IMR-90 (cell line): ENCODE results near the gene CHCHD4. TPM values are rescaled to one million over a fixed set of nuclear protein-coding genes. Genes with fewer than 3 reads are reported as not detected.

Experiments used
- ATAC-seq: fragments of 200-7000 bp; cut with Tn5 transposase; 2 replicates; pipeline ENCODE4 v1.9.1; 2020; ENCODE audit warnings: low read depth, mild to moderate bottlenecking, moderate library complexity
- BruUV-seq: library from RNA; stranded (reverse); fragments of 400-500 nt; replicated peaks from 2 replicates; lab custom pipeline; 2021; lab: Mats Ljungman, UMichigan
- CTCF ChIA-PET: fragments of 300-600 bp; formaldehyde crosslinking; extraction: SDS; loops from one replicate; lab custom pipeline; 2021; ENCODE audit warnings: antibody characterized with exemption; lab: Yijun Ruan, JAX
- POLR2A ChIA-PET: fragments of 300-600 bp; sonication (Branson Sonifier 250); formaldehyde crosslinking; loops from one replicate; lab custom pipeline; 2022; ENCODE audit warnings: antibody characterized with exemption; ENCODE audit not compliant: unreplicated experiment; lab: Charles Lee
- DNase-seq: peaks from one replicate; pipeline ENCODE4 v3.0.0; 2013
- H2AFZ ChIP-seq: replicated peaks from 2 replicates; pipeline ENCODE3; 2013; ENCODE audit warnings: low read length, mild to moderate bottlenecking; ENCODE audit not compliant: poor library complexity
- H2AK5ac ChIP-seq: 2 replicates; pipeline ENCODE4 v1.6.1; 2013; ENCODE audit warnings: low read depth, low read length, inconsistent platforms
- H2AK9ac ChIP-seq: replicated peaks from 2 replicates; pipeline ENCODE3; 2013; ENCODE audit warnings: mild to moderate bottlenecking, low read depth, low read length, moderate library complexity; ENCODE audit not compliant: poor library complexity
- H2BK120ac ChIP-seq: 2 replicates; pipeline ENCODE4 v1.6.1; 2013; ENCODE audit warnings: low read depth, low read length, inconsistent platforms
- H2BK15ac ChIP-seq: 3 replicates; pipeline ENCODE4 v1.6.1; 2013; ENCODE audit warnings: low read depth, low read length, inconsistent platforms
- H2BK20ac ChIP-seq: 2 replicates; pipeline ENCODE4 v1.6.1; 2013; ENCODE audit warnings: low read depth, mild to moderate bottlenecking, inconsistent platforms, low read length, moderate library complexity
- H2BK5ac ChIP-seq: 2 replicates; pipeline ENCODE4 v1.6.1; 2013; ENCODE audit warnings: mild to moderate bottlenecking, low read depth, low read length, inconsistent platforms; ENCODE audit not compliant: poor library complexity, severe bottlenecking
- H3K14ac ChIP-seq: replicated peaks from 2 replicates; pipeline ENCODE4 v1.6.1; 2013; ENCODE audit warnings: low read depth, low read length, inconsistent platforms
- H3K18ac ChIP-seq: 2 replicates; pipeline ENCODE4 v1.6.1; 2013; ENCODE audit warnings: low read depth, low read length, control low read depth
- H3K23ac ChIP-seq: 2 replicates; pipeline ENCODE4 v1.6.1; 2013; ENCODE audit warnings: low read depth, low read length, inconsistent platforms
- H3K27ac ChIP-seq: 2 replicates; pipeline ENCODE4 v1.5.1; 2013; ENCODE audit warnings: mild to moderate bottlenecking, control low read depth, low read length; ENCODE audit not compliant: insufficient read depth
- H3K27me3 ChIP-seq: 2 replicates; pipeline ENCODE4 v1.6.1; 2013; ENCODE audit warnings: low read length; ENCODE audit not compliant: control insufficient read depth, insufficient read depth
- H3K36me3 ChIP-seq: 2 replicates; pipeline ENCODE4 v1.6.1; 2013; ENCODE audit warnings: low read length, mixed read lengths; ENCODE audit not compliant: control insufficient read depth, insufficient read depth
- H3K4ac ChIP-seq: 2 replicates; pipeline ENCODE4 v1.6.1; 2013; ENCODE audit warnings: low read depth, low read length, inconsistent platforms
- H3K4me1 ChIP-seq: 2 replicates; pipeline ENCODE4 v1.6.1; 2013; ENCODE audit warnings: low read length, mixed read lengths; ENCODE audit not compliant: control insufficient read depth, insufficient read depth
- H3K4me2 ChIP-seq: 2 replicates; pipeline ENCODE4 v1.6.1; 2013; ENCODE audit warnings: low read depth, mild to moderate bottlenecking, control low read depth, low read length, moderate library complexity
- H3K4me3 ChIP-seq: 2 replicates; pipeline ENCODE4 v1.5.1; 2013; ENCODE audit warnings: low read depth, mild to moderate bottlenecking, control low read depth, low read length, moderate library complexity; ENCODE audit not compliant: insufficient read depth
- H3K56ac ChIP-seq: 2 replicates; pipeline ENCODE4 v1.6.1; 2013; ENCODE audit warnings: low read length, inconsistent platforms; ENCODE audit not compliant: insufficient read depth; ENCODE audit errors: extremely low read depth
- H3K79me1 ChIP-seq, 2 experiments: 2 replicates each; pipeline ENCODE4 v1.6.1; 2013; ENCODE audit warnings: low read length in 2 of 2, inconsistent platforms in 1 of 2, low read depth in 1 of 2
- H3K9ac ChIP-seq: 2 replicates; pipeline ENCODE4 v1.6.1; 2013; ENCODE audit warnings: low read depth, low read length, control low read depth
- H3K9me1 ChIP-seq: 2 replicates; pipeline ENCODE4 v1.6.1; 2013; ENCODE audit warnings: low read length, inconsistent platforms; ENCODE audit not compliant: insufficient read depth
- H3K9me3 ChIP-seq: 2 replicates; pipeline ENCODE4 v1.6.1; 2013; ENCODE audit warnings: low read length; ENCODE audit not compliant: control insufficient read depth, insufficient read depth
- H4K20me1 ChIP-seq: 2 replicates; pipeline ENCODE4 v1.6.1; 2013; ENCODE audit warnings: low read length, inconsistent platforms; ENCODE audit not compliant: insufficient read depth
- H4K5ac ChIP-seq: 2 replicates; pipeline ENCODE4 v1.6.1; 2013; ENCODE audit warnings: mild to moderate bottlenecking, low read depth, low read length, control low read depth
- H4K8ac ChIP-seq, 2 experiments: 2 replicates each; pipeline ENCODE4 v1.6.1; 2013; ENCODE audit warnings: low read depth in 2 of 2, low read length in 2 of 2, control low read depth in 1 of 2, inconsistent platforms in 1 of 2
- H4K91ac ChIP-seq: 2 replicates; pipeline ENCODE4 v1.6.1; 2013; ENCODE audit warnings: low read depth, low read length, inconsistent platforms; ENCODE audit not compliant: insufficient read depth
- BHLHE40 ChIP-seq: fragments of 150-350 bp; IDR thresholded peaks from 2 replicates; pipeline ENCODE4 v1.6.1; 2016; ENCODE audit warnings: mild to moderate bottlenecking, low read depth, low read length
- CEBPB ChIP-seq: IDR thresholded peaks from 2 replicates; pipeline ENCODE4 v1.6.1; 2012; ENCODE audit warnings: low read depth, low read length, improper control_type of control experiment
- CHD1 ChIP-seq: IDR thresholded peaks from 2 replicates; pipeline ENCODE4 v1.6.1; 2012; ENCODE audit warnings: low read depth, low read length, improper control_type of control experiment
- CTCF ChIP-seq: conservative IDR thresholded peaks from 2 replicates; pipeline ENCODE4 v1.5.1; 2012; ENCODE audit warnings: mild to moderate bottlenecking, low read depth, low read length, improper control_type of control experiment
- ELK1 ChIP-seq: fragments of 150-350 bp; IDR thresholded peaks from 2 replicates; pipeline ENCODE4 v1.6.1; 2016; ENCODE audit warnings: low read depth, mild to moderate bottlenecking, low read length, moderate library complexity, borderline replicate concordance
- FOS ChIP-seq: fragments of 150-350 bp; IDR thresholded peaks from 2 replicates; pipeline ENCODE4 v1.6.1; 2016; ENCODE audit warnings: low read depth, low read length
- MAFK ChIP-seq: IDR thresholded peaks from 2 replicates; pipeline ENCODE4 v1.6.1; 2012; ENCODE audit warnings: low read depth, low read length, improper control_type of control experiment
- MAZ ChIP-seq: IDR thresholded peaks from 2 replicates; pipeline ENCODE4 v1.6.1; 2012; ENCODE audit warnings: low read depth, mild to moderate bottlenecking, low read length, improper control_type of control experiment, moderate library complexity, borderline replicate concordance
- MXI1 ChIP-seq: IDR thresholded peaks from 2 replicates; pipeline ENCODE4 v1.6.1; 2012; ENCODE audit warnings: low read depth, mild to moderate bottlenecking, low read length, moderate library complexity, borderline replicate concordance
- NFE2L2 ChIP-seq: fragments of 150-350 bp; IDR thresholded peaks from 2 replicates; pipeline ENCODE4 v1.6.1; 2016; ENCODE audit warnings: low read depth, mild to moderate bottlenecking, low read length
- POLR2A ChIP-seq: IDR thresholded peaks from 2 replicates; pipeline ENCODE4 v1.6.1; 2012; ENCODE audit warnings: mild to moderate bottlenecking, low read depth, low read length
- RAD21 ChIP-seq: IDR thresholded peaks from 2 replicates; pipeline ENCODE4 v1.6.1; 2012; ENCODE audit warnings: low read length, improper control_type of control experiment
- RCOR1 ChIP-seq: IDR thresholded peaks from 2 replicates; pipeline ENCODE4 v1.6.1; 2012; ENCODE audit warnings: mild to moderate bottlenecking, low read length, improper control_type of control experiment; ENCODE audit not compliant: insufficient replicate concordance
- RFX5 ChIP-seq: IDR thresholded peaks from 2 replicates; pipeline ENCODE4 v1.8.0; 2012; ENCODE audit warnings: low read depth, mild to moderate bottlenecking, low read length, moderate library complexity
- SMC3 ChIP-seq: fragments of 150-350 bp; IDR thresholded peaks from 2 replicates; pipeline ENCODE4 v1.6.1; 2016; ENCODE audit warnings: low read depth, mild to moderate bottlenecking, antibody characterized with exemption, low read length, moderate library complexity
- USF2 ChIP-seq: fragments of 150-350 bp; IDR thresholded peaks from 2 replicates; pipeline ENCODE4 v1.6.1; 2017; ENCODE audit warnings: mild to moderate bottlenecking, antibody characterized with exemption, low read length, low read depth
- dilution Hi-C: fragments of 300-500 bp; cut with HindIII; formaldehyde crosslinking; loops from one replicate; pipeline ENCODE4 v1.14.3; 2018; ENCODE audit warnings: low sequenced_read_pairs; ENCODE audit not compliant: unreplicated experiment
- in situ Hi-C: fragments of 300-500 bp; cut with MboI; formaldehyde crosslinking; loops from 3 replicates; pipeline ENCODE4 v1.14.3; 2019; ENCODE audit warnings: low sequenced_read_pairs, inconsistent platforms, mixed read lengths
- intact Hi-C: fragments of 100-400 bp; cut with micrococcal nuclease; formaldehyde crosslinking; loops from 2 replicates; pipeline ENCODE4 v1.10.0; 2022
- polyA plus RNA-seq, 3 experiments: library from polyadenylated mRNA; depleted of rRNA; stranded (reverse); fragments of >200 nt; gene quantifications; 2 replicates each; pipeline ENCODE4 v1.2.3, GENCODE V29; 2012; ENCODE audit warnings: low replicate concordance in 1 of 3
- total RNA-seq: library from RNA; depleted of rRNA; stranded (reverse); fragments of >200 nt; gene quantifications from 2 replicates; pipeline ENCODE4 v1.2.3, GENCODE V29; 2012

The CHCHD4 gene
- total and polyA plus RNA-seq, 2 of the 4 experiments (the other 2 are of a cell fraction), result 9.0 to 9.8 TPM

GRCh38 chr3:14093831-14094230 lies 30.8 kb downstream of the CHCHD4 start:
- ATAC-seq, result no peak
- POLR2A ChIA-PET, result no interaction called here

More at GRCh38 chr3:14093831-14094230, 30.8 kb downstream of the CHCHD4 start:
- BruUV-seq, result no TSS peak
- Histone ChIP-seq H2AK9ac (no peak overlapping the region), H2BK120ac (no peak overlapping the region), H2BK15ac (no peak overlapping the region), H3K27ac (no peak overlapping the region), H2BK5ac (no peak overlapping the region), H4K91ac (no peak overlapping the region), H3K14ac (no peak overlapping the region), H3K4me1 (no peaks in the 10 kb centered on the region), H3K18ac (no peak overlapping the region), H2AFZ (no peak overlapping the region), H3K4ac (no peak overlapping the region), H3K79me1 (no peaks in the 10 kb centered on the region), H3K9ac (no peak overlapping the region), H3K36me3 (no peaks in the 10 kb centered on the region), H3K23ac (no peak overlapping the region), H2BK20ac (no peak overlapping the region), H2AK5ac (no peak overlapping the region), H3K9me1 (no peaks in the 10 kb centered on the region), H3K4me2 (no peak overlapping the region), H4K20me1 (no peaks in the 10 kb centered on the region), H3K56ac (no peak overlapping the region), H3K27me3 (0 out of 2 replicates have a peak, but pooled peaks cover 1% of the 10 kb centered on the region), H4K8ac (no peak overlapping the region), H4K5ac (no peak overlapping the region), H3K4me3 (no peak overlapping the region), H3K9me3 (no peaks in the 10 kb centered on the region)
- no peak for TF ChIP-seq FOS
- TF ChIP-seq CHD1, result no peak
- TF ChIP-seq MXI1, result no peak
- TF ChIP-seq RAD21, result no peak
- no peak for TF ChIP-seq RCOR1
- no peak for TF ChIP-seq CEBPB
- no peak for TF ChIP-seq USF2
- no peak for TF ChIP-seq RFX5
- TF ChIP-seq ELK1, result no peak
- TF ChIP-seq MAZ, result no peak
- no peak for TF ChIP-seq NFE2L2
- TF ChIP-seq POLR2A, result no peak
- TF ChIP-seq CTCF, result no peak
- TF ChIP-seq SMC3, result no peak
- TF ChIP-seq MAFK, result no peak
- no peak for TF ChIP-seq BHLHE40
- CTCF ChIA-PET, result no interaction called here
- intact Hi-C loops, result no loop called here
- DNase-seq, result no peak
- in situ Hi-C loops, result no loop called here
- dilution Hi-C loops, result no loop called here
